T47D (cell line): ENCODE results near the gene PTMS.
A peak's percentile ranks its signal among the peaks of the same experiment; 100 is the strongest.

Experiments used
- DNase-seq, 2 experiments: peaks; one replicate each; pipeline versions ENCODE4 v3.0.0 to v3.0.0-alpha.2; 2011 to 2012; ENCODE audit warnings: low read depth in 1 of 2, low spot score in 1 of 2
- JUND ChIP-seq: IDR thresholded peaks from 2 replicates; pipeline ENCODE4 v1.6.1; 2012; ENCODE audit warnings: low read depth
- in situ Hi-C: cut with HindIII; loops from 2 replicates; pipeline ENCODE4 v1.10.0; 2016; ENCODE audit warnings: low sequenced_read_pairs, low pct_unique_long_range_greater_than_20kb

PTMS gene

DNA sequence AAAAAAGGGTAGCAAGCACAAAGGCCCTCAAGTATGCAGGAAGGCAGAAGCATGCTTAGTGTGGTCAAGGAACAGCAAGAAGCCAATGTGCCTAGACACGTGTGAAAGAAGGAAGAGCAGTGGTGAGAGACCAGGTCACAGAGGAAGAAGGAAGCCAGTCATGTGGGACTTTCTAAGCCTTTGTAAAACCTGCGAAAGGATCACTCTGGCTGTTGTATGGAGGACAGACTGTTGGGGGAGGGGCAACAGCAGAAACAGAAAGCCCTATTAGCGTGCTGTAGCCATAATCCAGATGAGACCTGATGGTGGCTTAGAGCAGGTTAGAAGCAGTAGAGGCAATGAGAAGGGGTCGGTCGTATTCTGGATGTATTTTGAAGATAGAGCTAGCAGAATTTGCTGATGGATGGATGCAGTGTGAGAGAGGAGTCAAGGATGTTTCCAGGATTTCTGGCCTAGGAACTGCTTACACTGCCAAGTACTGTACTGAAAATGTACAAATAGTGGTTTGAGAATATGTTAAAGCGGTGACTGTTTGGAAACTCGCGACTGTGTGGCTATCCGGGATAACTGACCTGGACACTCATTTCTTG lies 7.6 kb upstream of the PTMS start:
- TF ChIP-seq JUND, result no peak
- DNase-seq, result no peak
- in situ Hi-C loops, result no loop called here

DNA sequence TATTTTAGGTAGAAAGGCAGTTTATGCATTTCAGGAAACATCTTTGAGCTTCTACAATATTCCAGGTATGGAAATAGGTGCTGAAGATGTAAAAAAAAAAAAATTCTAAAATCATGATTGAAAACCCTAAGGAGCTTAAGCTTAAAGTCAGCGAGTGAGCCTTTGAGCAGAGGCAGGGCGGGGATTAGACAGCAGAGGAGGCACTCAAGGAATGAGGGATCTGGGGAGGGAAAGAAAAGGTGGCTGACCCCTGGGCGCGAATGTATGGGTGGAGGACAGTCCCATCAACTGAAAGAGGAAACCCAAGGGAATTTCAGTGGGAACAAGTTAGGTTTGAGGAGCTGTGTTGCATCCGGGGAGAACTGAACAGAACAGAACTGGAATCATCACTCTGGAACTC lies 6.4 kb upstream of the PTMS start:
- DNase-seq, result no peak
- in situ Hi-C loops, result no loop called here
- no peak for TF ChIP-seq JUND

DNA sequence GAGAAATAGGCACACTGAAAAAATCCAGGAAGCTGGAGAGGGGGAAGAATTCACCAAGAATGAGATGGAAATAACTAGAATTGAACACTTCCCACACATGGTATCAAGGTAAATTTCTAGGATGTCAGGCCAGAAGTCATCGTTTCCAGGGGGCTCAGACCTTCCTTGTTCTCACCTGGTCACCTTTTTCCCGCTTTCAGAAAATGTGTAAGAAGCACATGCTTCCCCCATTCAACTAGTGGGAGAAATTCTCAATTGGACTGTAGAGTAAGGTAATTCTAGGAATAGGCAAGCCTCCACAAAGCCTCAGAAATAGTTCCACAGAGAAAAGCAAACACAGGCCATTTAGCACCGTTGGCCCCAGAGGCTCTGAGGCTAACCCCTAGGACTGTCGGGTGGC lies 2.8 kb upstream of the PTMS start:
- no peak for TF ChIP-seq JUND
- in situ Hi-C loops, result no loop called here
- no peak for DNase-seq

DNA sequence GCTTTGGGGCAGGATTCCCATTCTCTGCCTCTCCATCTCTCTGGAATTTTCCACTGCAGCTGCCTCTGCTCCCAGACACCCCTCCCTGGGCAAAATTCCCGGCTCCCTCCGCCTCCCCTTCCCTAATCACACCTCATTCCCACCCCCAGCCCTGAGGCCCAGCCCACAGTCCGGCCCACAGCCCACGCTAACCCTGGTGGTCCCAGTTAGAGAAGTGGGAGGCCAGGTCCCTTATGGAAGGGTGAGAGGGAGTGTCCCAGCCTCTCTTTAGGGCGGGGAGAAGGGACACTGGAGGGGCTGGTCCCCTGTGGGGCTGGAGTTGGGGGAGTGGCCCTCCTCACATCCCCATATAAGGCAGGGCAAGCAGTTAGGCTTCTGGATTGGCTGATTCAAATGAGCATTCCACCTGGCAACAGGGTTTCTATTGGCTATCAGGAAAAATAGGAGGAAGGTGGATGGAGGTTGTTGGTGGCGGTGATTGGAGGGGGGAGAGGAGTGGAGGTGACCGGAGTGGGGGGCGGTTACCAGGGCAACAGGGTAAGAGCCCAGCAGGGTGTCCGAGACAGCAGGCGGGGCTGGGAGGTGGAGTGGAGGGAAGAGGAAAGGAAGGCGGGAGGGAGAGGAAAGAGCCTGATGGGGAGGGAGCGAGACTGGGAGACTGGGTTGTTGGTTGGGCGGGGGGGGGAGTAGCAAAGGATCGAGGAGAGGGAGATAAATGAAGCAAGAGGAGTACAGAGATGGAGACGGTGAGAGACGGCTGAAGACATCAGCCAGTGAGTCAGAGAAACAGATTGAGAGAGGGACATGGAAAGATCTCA lies 1.9 kb upstream of the PTMS start:
- TF ChIP-seq JUND, result no peak
- peak; percentile 62 to 96 for DNase-seq
- in situ Hi-C loops, result no loop called here

DNA sequence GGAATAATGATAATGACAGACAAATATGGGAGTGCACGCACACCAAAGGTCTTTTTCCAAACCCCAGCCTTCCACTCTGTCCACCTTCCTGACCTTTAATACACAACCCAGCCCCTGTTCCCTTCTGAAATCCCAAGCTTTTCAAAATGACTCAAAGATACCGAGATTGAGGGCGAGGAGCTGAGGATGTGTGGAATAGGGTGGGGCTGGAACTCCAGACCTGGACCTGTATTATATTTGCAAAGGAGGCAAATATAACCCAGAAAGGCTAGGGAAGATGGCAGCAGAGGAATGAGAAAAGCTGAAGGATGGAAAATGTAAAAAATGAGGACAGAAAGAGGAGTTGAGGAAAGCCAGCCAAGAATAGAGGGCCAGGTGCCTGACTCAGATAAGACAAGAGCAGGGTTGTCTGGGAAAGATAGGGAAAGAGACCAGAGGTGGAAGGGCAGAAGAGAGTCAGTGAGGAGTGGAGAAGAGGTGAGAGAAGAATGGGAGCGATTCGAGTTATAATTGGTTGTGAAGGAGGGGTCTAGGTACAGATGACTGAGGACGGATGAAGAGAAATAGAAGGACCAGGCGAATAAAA lies 1.0 kb upstream of the PTMS start:
- no peak for TF ChIP-seq JUND
- in situ Hi-C loops, result no loop called here
- no peak for DNase-seq

DNA sequence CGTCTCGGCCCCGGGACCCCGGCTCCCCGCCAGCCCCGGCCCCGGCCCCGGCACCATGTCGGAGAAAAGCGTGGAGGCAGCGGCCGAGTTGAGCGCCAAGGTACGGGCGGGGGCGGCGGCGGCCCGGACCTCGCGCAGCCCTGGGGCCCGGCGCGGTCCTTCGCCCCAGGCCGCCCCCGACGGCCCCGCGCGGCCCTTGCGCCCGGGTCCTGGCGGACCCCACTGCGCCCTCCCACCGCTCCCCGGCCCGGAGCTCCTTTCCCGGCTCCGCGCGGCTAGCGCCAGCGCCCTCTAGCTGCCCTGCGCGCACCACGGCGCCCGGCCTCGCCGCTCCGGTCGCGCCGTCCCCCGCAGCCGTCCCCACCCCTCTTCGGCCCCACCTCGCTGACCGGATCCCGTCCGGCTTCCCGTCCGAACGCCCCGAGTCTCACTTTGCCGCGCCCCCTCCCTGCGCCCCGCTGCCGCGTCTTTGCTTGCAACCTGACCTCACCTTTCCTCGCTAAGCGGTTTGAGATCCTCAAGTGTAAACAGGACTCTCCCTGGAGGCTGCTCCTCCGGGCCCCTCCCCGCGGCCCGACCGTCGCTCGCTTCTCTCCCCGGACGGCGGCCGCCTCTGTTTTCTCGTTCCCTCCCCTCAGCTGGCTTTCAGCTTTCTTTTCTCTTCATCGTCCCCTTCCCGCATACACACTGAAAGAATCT lies 637 bp downstream of the PTMS start:
- in situ Hi-C loops, result no loop called here
- DNase-seq, result peak in 1 of 2 experiments; percentile 54
- no peak for TF ChIP-seq JUND

DNA sequence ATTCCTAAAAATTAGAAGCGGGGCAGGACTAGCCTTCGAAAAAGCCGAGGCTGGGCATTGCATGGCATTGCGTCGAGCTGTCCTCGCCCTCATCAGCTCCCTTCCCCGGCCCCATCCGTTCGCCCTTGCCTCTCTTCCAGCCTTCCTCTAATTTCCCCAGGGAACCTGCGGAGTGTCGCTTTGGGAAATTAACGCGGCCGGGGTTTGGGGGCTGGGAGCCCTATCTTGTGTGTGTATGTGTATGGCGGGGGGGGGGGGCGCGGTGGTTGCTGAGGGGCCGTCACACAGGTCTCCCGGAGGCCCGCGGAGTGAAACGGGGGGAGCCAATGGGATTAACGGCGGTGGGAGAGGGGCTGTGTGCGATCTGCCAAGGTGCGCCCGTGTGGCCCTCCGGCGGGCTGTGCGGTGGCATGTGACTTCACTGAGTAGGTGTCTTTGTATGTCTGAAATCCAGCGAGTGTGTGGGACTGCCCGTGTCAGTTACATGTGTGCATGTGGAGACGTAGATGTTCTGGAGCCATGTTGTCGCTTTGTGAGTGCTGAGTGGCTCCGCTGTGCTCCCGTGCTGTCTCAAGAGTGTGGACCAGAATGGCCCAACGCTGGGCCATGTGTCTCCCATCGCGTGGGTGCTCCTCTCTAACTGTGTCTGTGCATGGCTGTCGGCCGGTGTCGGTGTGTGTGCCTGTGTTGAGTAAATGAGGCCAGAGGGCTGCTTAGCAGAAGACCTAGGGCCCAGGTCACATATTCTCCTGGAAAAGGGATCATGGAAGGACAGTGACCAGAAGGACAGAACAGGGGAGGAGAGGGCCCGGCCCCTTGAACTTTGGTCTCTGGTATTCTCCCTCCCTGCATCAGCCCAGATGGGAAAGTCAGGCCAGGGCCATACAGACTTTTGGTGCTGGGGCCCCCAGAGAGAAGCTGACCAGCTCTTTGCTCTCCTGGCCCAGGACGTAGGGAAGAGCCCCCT lies 1.5 kb downstream of the PTMS start:
- TF ChIP-seq JUND, result no peak
- DNase-seq, result no peak
- in situ Hi-C loops, result no loop called here

DNA sequence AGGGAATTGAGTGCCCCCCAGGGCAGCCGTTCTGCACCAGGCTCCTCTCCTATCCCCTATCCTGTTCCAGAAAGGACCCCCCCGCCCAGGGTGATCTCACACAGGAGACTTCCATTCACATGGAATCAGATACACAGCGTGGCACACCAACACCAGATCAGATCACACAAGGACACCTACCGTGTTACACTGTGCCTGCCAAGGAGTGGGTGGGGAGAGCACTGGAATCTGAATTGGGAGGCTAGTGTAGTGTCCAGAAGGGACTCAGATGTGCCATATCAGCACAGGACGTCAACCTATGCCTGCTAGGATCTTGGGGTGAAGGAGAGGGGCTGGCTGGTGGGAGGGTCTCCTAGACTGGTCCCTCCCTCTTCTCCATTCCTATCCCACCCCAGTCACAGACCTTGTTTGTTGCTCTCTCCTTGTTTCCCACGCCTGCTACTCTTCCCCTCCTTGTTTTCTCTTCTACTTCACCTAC lies 2.3 kb downstream of the PTMS start:
- in situ Hi-C loops, result no loop called here

DNA sequence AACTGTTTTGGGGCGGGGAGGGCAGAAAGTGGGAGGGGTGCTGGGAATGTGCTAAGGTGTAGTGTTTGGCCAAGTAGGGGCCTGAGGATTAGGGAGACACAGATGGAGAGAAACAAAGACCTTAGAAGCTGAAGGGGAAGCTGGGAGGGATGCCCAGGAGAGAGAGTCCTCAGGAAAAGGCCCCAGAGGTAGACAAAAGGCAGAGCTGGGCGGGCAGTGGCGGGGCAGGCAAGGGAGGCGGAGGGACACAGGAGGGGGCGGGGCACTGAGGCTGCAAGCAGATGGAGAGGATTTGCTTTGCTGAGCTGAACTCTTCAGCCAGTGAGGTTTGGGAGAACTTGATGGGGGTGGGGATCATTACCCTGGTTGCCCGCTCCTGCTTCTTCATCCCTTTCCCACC lies 2.8 kb downstream of the PTMS start:
- no peak for DNase-seq
- in situ Hi-C loops, result no loop called here
- no peak for TF ChIP-seq JUND

More for the DNA sequence above, 2.3 kb downstream of the PTMS start:
- DNase-seq, result no peak
- no peak for TF ChIP-seq JUND

DNA sequence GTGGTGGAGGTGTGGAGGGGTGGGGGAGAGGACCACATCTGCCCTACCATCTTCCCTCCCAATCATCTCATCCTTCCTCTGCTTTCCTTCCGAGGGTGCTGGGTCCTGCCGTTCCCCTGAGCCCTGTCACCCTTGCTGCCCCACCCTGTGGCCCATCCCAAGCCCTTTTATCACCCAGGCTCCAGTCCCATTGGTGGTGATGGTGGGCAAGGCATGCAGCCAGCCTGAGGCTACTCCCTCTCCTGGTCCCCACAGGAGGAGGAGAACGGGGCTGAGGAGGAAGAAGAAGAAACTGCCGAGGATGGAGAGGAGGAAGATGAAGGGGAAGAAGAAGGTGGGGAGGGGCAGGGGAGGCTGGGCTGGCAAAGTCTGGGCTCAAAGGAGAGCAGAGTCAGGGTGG lies 3.5 kb downstream of the PTMS start:
- DNase-seq, result no peak
- TF ChIP-seq JUND, result no peak
- in situ Hi-C loops, result no loop called here

DNA sequence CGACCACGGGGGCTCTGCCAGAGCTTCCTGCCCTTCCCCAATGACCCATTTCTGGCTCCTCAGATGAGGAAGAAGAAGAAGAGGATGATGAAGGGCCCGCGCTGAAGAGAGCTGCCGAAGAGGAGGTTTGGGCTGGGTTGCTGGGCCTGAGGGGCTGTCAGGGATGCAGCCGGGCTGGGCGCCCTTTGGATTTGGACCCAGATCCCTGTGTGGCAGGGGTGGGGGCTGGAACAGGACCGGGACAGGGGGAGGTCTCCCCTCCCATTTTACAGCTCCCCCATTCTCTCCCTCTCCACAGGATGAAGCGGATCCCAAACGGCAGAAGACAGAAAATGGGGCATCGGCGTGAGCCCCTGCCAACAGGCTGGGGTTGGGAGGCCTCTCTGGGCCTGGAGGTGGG lies 3.9 kb downstream of the PTMS start:
- in situ Hi-C loops, result no loop called here
- no peak for TF ChIP-seq JUND
- DNase-seq, result no peak

DNA sequence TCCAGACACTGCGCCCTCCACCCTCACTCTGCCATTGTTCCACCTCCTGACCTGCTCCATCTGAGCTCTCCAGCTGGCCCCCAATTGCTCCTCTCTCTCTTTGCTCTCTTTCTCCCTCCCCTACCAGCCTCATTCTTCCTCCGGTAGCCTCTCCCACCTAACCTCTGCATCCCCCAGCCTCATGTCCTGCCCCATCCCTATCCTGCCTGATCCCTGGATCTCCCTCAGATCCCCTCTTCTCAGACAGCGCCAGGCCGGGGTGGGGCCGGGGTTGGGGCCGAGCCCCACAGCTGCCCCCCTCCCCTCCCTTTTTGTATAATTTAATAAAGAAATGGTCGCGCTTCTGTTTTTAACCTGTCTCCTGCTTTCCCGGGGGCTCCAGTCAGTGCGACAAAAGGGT lies 4.4 kb downstream of the PTMS start:
- no peak for TF ChIP-seq JUND
- in situ Hi-C loops, result no loop called here
- DNase-seq, result no peak
